Activated naive CD4-positive, alpha-beta T cell treated with anti-CD3 and anti-CD28 coated beads for 36 hours (primary cell): ENCODE data around the gene DCUN1D2. TPM values are rescaled to one million over a fixed set of nuclear protein-coding genes. Genes with fewer than 3 reads are reported as not detected.

ENCODE experiments used
- CTCF ChIA-PET: fragments of 350-600 bp; sonication (Branson Sonifier 250); formaldehyde crosslinking; loops from one replicate; lab custom pipeline; 2021; ENCODE audit warnings: antibody characterized with exemption; lab: Charles Lee
- DNase-seq: peaks from one replicate; pipeline ENCODE4 v3.0.0-alpha.2; 2020
- H3K27ac Mint-ChIP-seq: one replicate; pipeline ENCODE4 v1.8.0; 2021; ENCODE audit warnings: mild to moderate bottlenecking, mixed read lengths
- H3K27me3 Mint-ChIP-seq: one replicate; pipeline ENCODE4 v1.8.0; 2021; ENCODE audit warnings: low read depth, mixed read lengths
- H3K36me3 Mint-ChIP-seq: one replicate; pipeline ENCODE4 v1.8.0; 2021; ENCODE audit warnings: low read depth, mixed read lengths
- H3K4me1 Mint-ChIP-seq: one replicate; pipeline ENCODE4 v1.8.0; 2021; ENCODE audit warnings: low read depth, mixed read lengths
- H3K4me3 Mint-ChIP-seq: one replicate; pipeline ENCODE4 v1.8.0; 2021; ENCODE audit warnings: mild to moderate bottlenecking, moderate library complexity, mixed read lengths
- H3K9me3 Mint-ChIP-seq: one replicate; pipeline ENCODE4 v1.8.0; 2021; ENCODE audit warnings: mixed read lengths
- intact Hi-C: fragments of 100-400 bp; cut with micrococcal nuclease; formaldehyde crosslinking; loops from one replicate; pipeline ENCODE4 v1.15.1; 2023
- total RNA-seq, 2 experiments: library from RNA; stranded (reverse); gene quantifications; one replicate each; pipeline ENCODE4 v1.2.3, GENCODE V29; 2021

The DCUN1D2 gene
- total RNA-seq: 10 to 100 TPM; 14.3 to 14.7 TPM

DNA sequence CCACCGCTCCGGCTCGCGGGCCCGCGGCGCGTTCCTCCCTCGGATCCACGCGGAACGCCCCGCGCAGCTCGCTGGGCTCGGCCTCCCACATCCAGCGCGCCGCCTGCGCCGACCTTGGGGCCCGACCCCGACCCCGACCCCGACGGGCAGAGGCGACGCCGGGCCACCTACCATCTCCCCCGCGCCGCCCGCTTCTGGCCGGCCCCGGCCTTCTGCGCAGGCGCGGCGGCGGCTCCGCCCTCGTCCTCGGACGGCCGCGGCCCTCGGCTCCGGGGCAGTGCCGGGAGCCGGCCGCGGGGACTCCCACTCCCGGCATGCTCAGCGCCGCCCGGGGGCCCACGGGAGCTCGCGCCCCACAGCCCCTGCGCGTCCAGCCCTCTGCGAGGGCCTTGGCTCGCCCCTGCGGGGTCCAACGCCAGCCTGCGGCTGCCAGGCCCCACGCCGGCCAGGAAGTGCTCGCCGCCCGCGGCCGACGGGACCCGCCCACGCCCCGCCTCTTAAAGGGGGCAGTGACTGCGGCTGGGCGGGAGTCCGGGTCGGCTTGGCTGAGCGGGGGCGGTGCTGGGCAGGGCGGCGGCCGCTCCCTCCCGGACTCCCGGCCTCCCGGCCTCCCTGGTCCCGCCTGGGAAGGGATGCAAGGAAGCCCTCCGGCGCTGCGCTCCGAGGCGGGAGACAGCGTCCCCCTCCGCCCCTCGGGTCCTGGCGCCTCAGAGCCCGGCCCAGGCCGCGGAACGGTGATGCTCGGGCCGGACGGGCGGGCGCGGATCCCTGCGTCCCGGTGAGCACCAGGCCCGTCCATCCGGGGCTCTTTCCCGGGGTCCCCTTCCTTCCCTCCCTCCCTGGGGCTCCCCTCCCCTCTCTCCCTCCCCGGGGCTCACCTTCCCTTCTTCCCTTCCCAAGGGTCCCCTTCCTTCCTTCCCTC, at the start of gene DCUN1D2:
DCUN1D2 (minus strand) TSS at position 216 of the 922 bp plus-strand sequence; CDS start at position 174, 42 bp downstream.
- CTCF ChIA-PET: interaction anchor here (2.0 kb wide), 1 partner anchor 13 kb away, joined by 5 read pairs; no protein-coding TSS in a partner anchor
- H3K27me3 Mint-ChIP-seq: no peaks in the 10 kb centered on the region
- H3K27ac Mint-ChIP-seq: peak within 1 kb of the TSS; percentile 85
- peaks cover 9% of the 10 kb centered on the region for H3K36me3 Mint-ChIP-seq
- intact Hi-C loops: loop anchor here (1.0 to 10.0 kb wide), 6 partner anchors 94 to 634 kb away; partner anchors contain the start of genes CUL4A, LAMP1 and TFDP1
- peak within 1 kb of the TSS; percentile 96 for H3K4me3 Mint-ChIP-seq
- DNase-seq: peak; percentile 70
- H3K4me1 Mint-ChIP-seq: peaks cover 64% of the 10 kb centered on the region
- no peaks in the 10 kb centered on the region for H3K9me3 Mint-ChIP-seq

DNA sequence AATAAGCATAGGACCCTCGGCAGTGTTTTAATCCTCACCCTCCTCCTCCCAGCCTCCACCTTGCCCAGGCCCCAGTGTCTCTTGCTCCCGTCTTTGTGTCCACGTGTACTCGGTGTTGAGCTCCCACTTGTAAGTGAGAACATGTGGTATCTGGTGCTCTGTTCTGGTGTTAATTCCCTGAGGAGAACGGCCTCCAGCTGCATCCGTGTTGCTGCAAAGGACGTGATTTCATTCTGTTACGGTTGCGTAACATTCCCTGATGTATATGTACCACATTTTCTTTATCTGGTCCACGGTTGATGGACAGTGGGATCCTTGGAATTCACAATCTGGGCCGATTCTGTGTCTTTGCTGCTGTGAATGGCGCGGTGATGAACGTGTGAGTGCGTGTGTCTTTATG, 49.3 kb upstream of the DCUN1D2 start:
- CTCF ChIA-PET: no interaction called here
- H3K27ac Mint-ChIP-seq: no peak overlapping the region
- peaks cover 21% of the 10 kb centered on the region for H3K36me3 Mint-ChIP-seq
- no peaks in the 10 kb centered on the region for H3K27me3 Mint-ChIP-seq
- intact Hi-C loops: no loop called here
- no peak overlapping the region for H3K4me3 Mint-ChIP-seq
- H3K9me3 Mint-ChIP-seq: peaks cover 5% of the 10 kb centered on the region
- DNase-seq: no peak
- peaks cover 2% of the 10 kb centered on the region for H3K4me1 Mint-ChIP-seq

DNA sequence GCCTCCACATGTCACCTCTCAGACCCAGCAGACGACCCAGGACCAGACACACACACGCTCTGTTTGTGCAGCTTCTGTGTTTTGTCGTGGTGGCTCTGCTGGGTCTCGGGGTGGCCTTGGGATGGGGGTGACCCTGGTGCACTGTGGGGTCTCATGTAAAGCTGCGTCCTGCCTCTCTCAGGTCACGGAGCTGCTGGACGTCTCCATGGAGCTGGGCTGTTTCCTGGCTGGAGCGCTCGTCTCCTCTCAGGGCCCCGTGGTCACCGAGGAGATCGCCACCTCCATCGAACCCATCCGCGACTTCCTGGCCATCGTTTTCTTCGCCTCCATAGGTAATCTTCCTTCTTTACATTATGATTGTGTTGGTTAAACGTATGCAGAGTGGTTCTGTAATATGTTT, 48.7 kb upstream of the DCUN1D2 start:
- Mint-ChIP-seq H3K9me3 (peaks cover 5% of the 10 kb centered on the region), H3K36me3 (peaks cover 21% of the 10 kb centered on the region), H3K27me3 (no peaks in the 10 kb centered on the region), H3K4me1 (peaks cover 2% of the 10 kb centered on the region), H3K4me3 (no peak overlapping the region), H3K27ac (no peak overlapping the region)
- CTCF ChIA-PET: no interaction called here
- DNase-seq: no peak
- intact Hi-C loops: no loop called here

DNA sequence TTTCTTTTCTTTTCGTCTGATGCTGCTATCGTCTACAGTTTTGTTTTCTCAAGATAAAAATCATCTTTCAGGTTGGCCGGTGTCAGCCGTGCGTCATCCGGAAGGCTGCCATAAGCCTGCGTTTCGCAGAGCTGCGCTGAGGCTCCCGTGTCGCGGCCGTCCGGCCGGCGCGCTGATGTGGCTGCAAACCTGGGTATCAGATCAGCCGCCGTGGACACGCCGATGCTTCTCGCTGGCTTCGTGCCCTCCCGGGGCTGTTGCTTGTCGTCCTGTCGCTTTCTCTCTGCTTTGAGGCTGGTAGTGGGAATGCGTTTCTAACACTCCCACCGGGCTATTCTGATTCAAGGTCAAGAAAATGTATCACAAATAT, 48.2 kb upstream of the DCUN1D2 start:
- H3K27ac Mint-ChIP-seq: no peak overlapping the region
- DNase-seq: no peak
- H3K4me3 Mint-ChIP-seq: no peak overlapping the region
- peaks cover 2% of the 10 kb centered on the region for H3K4me1 Mint-ChIP-seq
- intact Hi-C loops: no loop called here
- H3K27me3 Mint-ChIP-seq: no peaks in the 10 kb centered on the region
- CTCF ChIA-PET: no interaction called here
- peaks cover 5% of the 10 kb centered on the region for H3K9me3 Mint-ChIP-seq
- H3K36me3 Mint-ChIP-seq: peaks cover 20% of the 10 kb centered on the region

DNA sequence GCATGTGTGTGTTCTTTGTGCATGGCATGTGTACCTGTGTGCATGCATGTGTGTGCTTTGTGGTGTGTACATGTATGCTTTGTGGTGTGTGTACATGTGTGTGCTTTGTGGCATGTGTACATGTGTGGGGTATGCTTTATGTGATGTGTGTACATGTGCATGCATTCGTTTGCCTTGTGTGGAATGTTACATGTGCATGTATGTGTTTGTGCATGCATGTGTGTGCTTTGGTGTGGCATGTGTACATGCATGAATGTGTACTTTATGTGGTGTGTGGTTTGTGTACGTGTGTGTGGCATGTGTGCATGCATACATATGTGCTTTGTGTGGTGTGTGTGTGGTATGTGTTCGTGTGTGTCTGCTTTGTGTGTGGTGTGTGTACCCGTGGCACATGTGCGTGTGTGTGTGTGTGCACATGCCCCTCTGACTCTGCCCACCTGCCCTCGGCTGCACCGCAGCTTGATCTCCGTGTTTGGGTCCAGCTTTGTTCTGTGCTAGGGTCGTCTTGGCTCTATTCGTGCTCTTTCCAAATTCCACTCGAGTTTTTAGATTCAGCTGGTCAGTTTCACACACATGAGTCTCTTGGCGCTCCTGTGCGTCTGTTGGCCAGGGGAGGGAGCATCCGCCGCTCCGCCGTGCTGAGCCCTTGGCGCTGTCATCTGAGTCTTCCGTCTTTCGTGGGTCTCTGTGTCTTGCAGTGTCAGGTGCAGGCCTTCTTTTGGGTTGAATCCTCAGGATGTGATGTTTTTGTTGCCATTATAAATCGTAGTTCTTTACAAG, 47.6 kb upstream of the DCUN1D2 start:
- CTCF ChIA-PET: interaction anchor here (0.7 kb wide), 1 partner anchor 23 kb away, joined by 3 read pairs; no protein-coding TSS in a partner anchor
- Mint-ChIP-seq H3K4me1 (no peaks in the 10 kb centered on the region), H3K36me3 (peaks cover 17% of the 10 kb centered on the region), H3K27me3 (no peaks in the 10 kb centered on the region), H3K27ac (no peak overlapping the region), H3K4me3 (no peak overlapping the region), H3K9me3 (peaks cover 5% of the 10 kb centered on the region)
- no peak for DNase-seq
- intact Hi-C loops: no loop called here

DNA sequence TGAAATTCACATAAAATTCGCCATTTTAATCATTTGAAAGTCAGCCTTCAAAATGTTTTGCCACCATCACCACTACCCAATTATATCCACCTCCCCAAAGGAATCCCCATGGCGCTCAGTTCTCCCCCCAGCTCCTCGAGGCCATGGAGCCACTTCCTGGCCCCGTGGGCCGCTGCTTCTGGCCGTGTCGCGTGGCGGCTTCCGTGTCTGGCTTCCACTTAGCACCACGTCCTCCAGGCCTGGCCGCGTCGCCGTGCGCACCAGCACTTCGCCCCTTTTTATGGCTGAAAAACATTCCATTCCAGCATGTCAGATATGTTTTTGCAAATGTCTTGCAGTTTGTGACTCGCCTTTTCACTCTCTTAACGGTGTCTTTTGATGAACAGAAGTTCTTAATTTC, 46.7 kb upstream of the DCUN1D2 start:
- CTCF ChIA-PET: interaction anchor here (0.7 kb wide), 1 partner anchor 24 kb away, joined by 3 read pairs; no protein-coding TSS in a partner anchor
- no peak for DNase-seq
- H3K27ac Mint-ChIP-seq: no peak overlapping the region
- no peaks in the 10 kb centered on the region for H3K27me3 Mint-ChIP-seq
- H3K36me3 Mint-ChIP-seq: peaks cover 17% of the 10 kb centered on the region
- H3K4me3 Mint-ChIP-seq: no peak overlapping the region
- intact Hi-C loops: no loop called here
- no peaks in the 10 kb centered on the region for H3K4me1 Mint-ChIP-seq
- peaks cover 5% of the 10 kb centered on the region for H3K9me3 Mint-ChIP-seq

DNA sequence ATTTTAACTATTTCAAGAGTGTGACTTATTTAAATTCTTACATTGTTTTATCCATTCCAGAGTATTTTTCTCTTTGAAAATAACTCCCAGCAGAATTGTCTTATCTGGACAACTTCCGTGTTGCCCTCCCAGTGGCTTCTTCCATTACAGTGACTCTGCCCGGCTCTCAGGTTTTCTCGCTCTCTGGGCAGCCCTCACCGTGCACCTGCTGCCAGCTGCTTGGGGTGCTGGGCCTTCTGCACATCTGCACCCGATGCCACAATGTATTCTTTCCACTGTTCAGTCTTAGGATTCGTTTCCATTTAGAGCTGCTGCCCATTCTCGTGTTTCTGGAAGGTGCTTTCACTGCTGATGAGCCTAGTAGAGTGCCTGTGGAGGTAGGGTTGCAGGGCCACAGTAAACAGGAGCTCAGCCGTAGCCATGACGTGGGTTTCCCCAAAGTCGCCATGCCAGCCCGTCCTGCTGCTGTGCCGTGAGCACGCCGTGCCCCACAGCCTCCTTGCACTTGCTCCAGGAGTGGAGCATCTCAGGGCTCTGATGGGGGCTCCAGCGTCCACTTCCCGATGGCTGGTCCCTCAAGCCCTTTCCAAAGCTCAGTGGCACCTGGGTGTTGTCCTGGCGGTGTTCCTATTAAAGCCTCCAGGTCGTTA, 46.1 kb upstream of the DCUN1D2 start:
- Mint-ChIP-seq H3K27ac (no peak overlapping the region), H3K36me3 (peaks cover 17% of the 10 kb centered on the region), H3K27me3 (no peaks in the 10 kb centered on the region), H3K4me3 (no peak overlapping the region), H3K4me1 (no peaks in the 10 kb centered on the region), H3K9me3 (peaks cover 5% of the 10 kb centered on the region)
- CTCF ChIA-PET: no interaction called here
- no peak for DNase-seq
- intact Hi-C loops: no loop called here

DNA sequence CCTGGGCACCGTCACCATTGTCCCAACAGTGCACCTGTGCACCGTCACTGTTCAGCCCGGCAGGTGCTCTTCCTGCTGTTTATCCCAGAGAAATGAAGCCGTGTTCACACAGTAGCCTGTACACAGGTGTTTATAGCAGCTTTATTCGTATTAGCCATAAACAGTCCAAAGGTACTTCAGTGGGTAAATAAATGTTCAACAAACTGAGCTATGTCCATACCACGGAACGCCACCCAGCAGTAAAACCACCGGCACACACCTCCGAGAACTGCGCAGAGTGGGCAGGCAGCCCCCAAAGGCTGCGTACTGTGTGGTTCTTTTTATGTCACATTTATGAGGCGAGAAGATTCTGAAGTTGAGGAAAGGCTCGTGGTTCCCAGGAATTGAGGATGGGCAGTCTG, 44.9 kb upstream of the DCUN1D2 start:
- Mint-ChIP-seq H3K4me1 (no peaks in the 10 kb centered on the region), H3K4me3 (no peak overlapping the region), H3K36me3 (peaks cover 9% of the 10 kb centered on the region), H3K9me3 (no peaks in the 10 kb centered on the region), H3K27me3 (no peaks in the 10 kb centered on the region), H3K27ac (no peak overlapping the region)
- DNase-seq: no peak
- CTCF ChIA-PET: no interaction called here
- intact Hi-C loops: no loop called here

DNA sequence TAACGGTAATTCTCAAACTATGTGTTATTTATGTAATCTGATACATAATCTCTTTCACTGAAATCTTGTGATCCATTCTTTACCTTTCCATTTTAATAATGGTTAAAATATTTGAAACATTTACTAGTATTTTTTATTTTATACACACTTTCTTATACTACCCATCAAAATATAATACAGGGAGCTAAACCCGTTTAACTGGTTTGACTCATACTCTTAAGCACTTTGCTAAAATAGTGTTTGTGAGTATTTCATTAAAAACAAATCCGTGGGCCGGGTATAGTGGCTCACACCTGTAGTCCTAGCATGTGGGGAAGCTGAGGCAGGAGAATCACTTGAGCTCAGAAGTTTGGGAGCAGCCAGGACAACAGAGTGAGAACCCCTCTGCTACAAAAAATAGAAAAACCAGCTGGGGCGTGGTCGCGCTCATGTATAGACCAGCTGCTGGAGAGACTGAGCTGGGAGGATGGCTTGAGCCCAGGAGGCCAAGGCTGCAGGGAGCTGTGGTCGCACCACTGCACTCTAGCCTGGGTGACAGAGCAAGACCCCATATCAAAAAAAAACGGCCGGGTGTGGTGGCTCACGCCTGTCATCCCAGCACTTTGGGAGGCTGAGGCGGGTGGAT, 43.8 kb upstream of the DCUN1D2 start:
- Mint-ChIP-seq H3K27ac (no peak overlapping the region), H3K4me1 (no peaks in the 10 kb centered on the region), H3K36me3 (peaks cover 7% of the 10 kb centered on the region), H3K4me3 (no peak overlapping the region), H3K27me3 (no peaks in the 10 kb centered on the region), H3K9me3 (no peaks in the 10 kb centered on the region)
- intact Hi-C loops: no loop called here
- CTCF ChIA-PET: no interaction called here
- DNase-seq: no peak

DNA sequence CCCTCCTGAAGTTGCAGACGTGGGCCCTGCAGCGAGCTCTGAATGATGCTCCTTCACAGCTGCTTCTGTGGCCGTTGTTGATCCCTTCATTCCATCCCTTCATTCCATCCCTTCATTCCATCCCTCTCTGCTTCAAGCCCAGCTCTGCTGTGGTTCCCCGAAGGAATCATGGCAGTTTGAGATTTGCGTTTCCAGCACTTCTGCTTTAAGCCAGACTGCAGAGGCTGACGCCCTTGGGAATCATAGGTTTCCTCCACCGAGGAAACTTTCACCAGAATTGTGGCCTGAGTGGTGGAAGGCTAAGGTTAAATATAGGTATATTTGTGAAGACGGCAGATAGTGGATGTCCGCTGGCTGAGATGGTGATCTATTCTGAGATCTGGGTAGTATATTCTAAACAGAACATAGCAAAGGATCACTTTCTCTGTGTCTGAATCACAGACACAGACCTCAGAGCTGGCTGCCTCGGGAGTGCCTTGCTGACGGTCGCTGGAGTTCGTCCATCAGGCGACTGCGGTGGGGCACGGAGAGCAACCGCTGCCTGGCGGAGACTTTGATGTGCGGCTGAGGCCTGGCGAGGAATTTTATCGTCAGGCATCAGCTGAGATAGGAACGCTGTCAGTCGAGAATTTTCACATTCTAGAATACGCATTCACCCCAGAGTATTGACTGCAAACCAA, 42.8 kb upstream of the DCUN1D2 start:
- Mint-ChIP-seq H3K4me1 (no peaks in the 10 kb centered on the region), H3K36me3 (peaks cover 11% of the 10 kb centered on the region), H3K9me3 (no peaks in the 10 kb centered on the region), H3K27ac (no peak overlapping the region), H3K27me3 (no peaks in the 10 kb centered on the region), H3K4me3 (no peak overlapping the region)
- CTCF ChIA-PET: interaction anchor here (0.7 kb wide), 1 partner anchor 413 kb away, joined by 4 read pairs; no protein-coding TSS in a partner anchor
- intact Hi-C loops: no loop called here
- no peak for DNase-seq

DNA sequence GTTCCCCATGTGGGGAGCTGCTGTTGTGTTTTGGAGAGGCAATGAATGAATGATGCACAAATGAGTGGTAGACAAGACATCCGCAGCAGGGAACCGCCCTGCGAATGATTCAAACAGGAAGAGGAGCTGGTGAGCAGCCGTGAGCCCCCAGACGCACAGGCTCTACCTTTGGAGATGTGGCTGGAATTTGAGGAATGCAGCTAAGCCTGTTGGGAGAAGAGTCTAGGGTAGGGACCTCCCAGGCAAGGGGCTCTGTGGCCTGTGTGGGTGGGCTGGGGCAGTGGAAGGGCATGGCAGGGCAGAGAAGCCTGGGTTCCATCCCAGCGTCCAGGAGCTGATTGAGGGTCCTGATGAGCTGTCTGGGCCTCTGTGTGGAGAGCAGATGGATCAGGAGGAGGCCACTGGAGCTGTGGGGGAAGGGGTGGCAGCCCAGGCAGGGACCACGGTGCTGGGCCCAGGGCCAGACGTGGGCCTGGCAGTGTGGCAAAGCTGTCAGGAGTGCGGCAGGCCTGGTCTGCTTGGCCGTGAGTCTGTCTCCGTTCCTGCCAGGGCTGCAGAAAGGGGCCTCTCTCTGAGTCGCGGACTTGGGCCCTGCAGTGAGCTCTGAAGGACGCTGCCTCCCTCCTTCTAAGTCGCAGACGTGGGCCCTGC, 41.8 kb upstream of the DCUN1D2 start:
- peaks cover 13% of the 10 kb centered on the region for H3K36me3 Mint-ChIP-seq
- H3K9me3 Mint-ChIP-seq: no peaks in the 10 kb centered on the region
- no peak overlapping the region for H3K27ac Mint-ChIP-seq
- CTCF ChIA-PET: interaction anchor here (0.7 kb wide), 1 partner anchor 412 kb away, joined by 4 read pairs; no protein-coding TSS in a partner anchor
- H3K4me1 Mint-ChIP-seq: no peaks in the 10 kb centered on the region
- intact Hi-C loops: no loop called here
- H3K4me3 Mint-ChIP-seq: no peak overlapping the region
- no peaks in the 10 kb centered on the region for H3K27me3 Mint-ChIP-seq
- no peak for DNase-seq
